NCI-H1048 (cell line): ENCODE results near the gene STK10.

ENCODE experiments used
- DNase-seq: peaks from one replicate; lab custom pipeline; 2025; lab: John Stamatoyannopoulos, UW

Gene STK10

GRCh38 chr5:172142709-172143215 is 45.3 kb downstream of the STK10 start:
- no peak for DNase-seq

GRCh38 chr5:172141949-172142319 is 46.1 kb downstream of the STK10 start:
- no peak for DNase-seq

- no peak for DNase-seq
Measured at GRCh38 chr5:172140866-172141265, 47.2 kb downstream of the STK10 start.

- no peak for DNase-seq
Measured at GRCh38 chr5:172140120-172140519, 47.9 kb downstream of the STK10 start.

GRCh38 chr5:172137046-172137445 is 51.0 kb downstream of the STK10 start:
- no peak for DNase-seq

- DNase-seq: no peak
Measured at GRCh38 chr5:172133359-172134029, 54.5 kb downstream of the STK10 start.

GRCh38 chr5:172131690-172132089 is 56.3 kb downstream of the STK10 start:
- DNase-seq: no peak

GRCh38 chr5:172129256-172129910 is 58.6 kb downstream of the STK10 start:
- no peak for DNase-seq

GRCh38 chr5:172127581-172127980 is 60.4 kb downstream of the STK10 start:
- DNase-seq: no peak

GRCh38 chr5:172123269-172123692 is 64.7 kb downstream of the STK10 start:
- DNase-seq: no peak

- no peak for DNase-seq
Measured at GRCh38 chr5:172119921-172120688, 67.9 kb downstream of the STK10 start.

GRCh38 chr5:172118891-172119290 is 69.1 kb downstream of the STK10 start:
- DNase-seq: no peak

- DNase-seq: no peak
Measured at GRCh38 chr5:172117977-172118701, 69.9 kb downstream of the STK10 start.

GRCh38 chr5:172115541-172115982 is 72.5 kb downstream of the STK10 start:
- no peak for DNase-seq

- DNase-seq: no peak
Measured at GRCh38 chr5:172114875-172115422, 73.1 kb downstream of the STK10 start.

GRCh38 chr5:172113036-172113435 is 75.0 kb downstream of the STK10 start:
- no peak for DNase-seq

GRCh38 chr5:172111852-172112225 is 76.2 kb downstream of the STK10 start:
- no peak for DNase-seq

- DNase-seq: no peak
Measured at GRCh38 chr5:172110921-172111851, 76.8 kb downstream of the STK10 start.

- DNase-seq: no peak
Measured at GRCh38 chr5:172110260-172110815, 77.7 kb downstream of the STK10 start.

GRCh38 chr5:172109749-172110148 is 78.3 kb downstream of the STK10 start:
- DNase-seq: no peak
